AG20443 (cell line): ENCODE data around the gene DCHS1.

Experiments
- DNase-seq: peaks from one replicate; pipeline ENCODE4 v3.0.0; 2012; ENCODE audit warnings: low spot score, mixed read lengths

The DCHS1 gene

DNA sequence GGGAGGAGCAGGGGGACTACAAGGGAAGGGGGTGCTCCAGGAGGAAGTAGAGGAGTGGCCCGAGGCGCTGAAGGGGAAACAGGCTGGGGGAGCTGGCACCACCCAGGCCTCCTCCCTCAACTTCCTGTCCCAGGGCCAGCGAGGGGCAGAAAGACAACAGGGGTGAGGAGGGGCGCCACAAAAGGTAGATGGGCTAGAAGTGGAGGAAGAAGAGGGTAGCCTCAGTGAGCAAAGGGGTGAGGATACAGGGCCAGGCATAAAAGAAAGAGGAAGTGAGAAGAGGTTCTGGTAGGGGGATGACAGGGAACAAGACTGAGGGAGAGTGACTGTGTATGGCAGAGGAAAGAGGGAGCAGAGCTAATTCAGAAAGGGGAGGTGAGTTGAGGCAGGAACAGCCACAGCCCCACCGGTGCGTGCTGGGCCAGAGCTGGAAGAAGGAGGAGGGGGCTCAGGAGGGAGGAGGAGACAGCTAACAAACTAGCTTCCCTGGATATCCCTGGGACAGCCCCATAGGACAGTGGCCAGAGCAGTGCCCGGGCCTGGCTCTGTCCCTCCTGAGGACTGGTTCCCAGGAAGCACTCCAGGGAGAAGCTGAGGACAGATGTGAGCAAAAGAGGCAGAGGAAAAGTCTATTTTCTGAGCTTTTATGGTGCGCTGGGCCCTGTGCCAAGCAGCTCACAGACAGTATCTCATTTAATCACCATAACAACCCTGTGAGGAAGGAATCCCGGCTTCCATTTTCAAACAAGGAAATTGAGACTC is 8.5 kb downstream of the DCHS1 start:
- peak; percentile 42 for DNase-seq

DNA sequence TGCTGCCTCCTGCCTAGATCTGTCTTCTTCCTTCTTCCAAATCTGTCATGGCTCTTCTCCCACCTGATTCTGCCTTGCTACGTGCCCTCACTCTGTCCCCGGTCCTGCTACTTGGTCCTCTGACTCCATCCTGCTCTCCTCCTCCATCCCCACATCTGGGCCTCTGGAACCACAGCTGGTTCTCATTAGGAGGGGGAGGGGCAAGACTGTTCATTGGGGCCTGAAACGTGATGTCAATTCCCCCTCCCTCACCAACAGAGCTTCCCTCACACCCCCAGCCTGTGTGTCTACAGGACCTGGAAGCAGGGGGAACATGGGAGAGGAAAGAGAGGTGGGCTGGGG is 9.1 kb downstream of the DCHS1 start:
- DNase-seq = peak; percentile 72

DNA sequence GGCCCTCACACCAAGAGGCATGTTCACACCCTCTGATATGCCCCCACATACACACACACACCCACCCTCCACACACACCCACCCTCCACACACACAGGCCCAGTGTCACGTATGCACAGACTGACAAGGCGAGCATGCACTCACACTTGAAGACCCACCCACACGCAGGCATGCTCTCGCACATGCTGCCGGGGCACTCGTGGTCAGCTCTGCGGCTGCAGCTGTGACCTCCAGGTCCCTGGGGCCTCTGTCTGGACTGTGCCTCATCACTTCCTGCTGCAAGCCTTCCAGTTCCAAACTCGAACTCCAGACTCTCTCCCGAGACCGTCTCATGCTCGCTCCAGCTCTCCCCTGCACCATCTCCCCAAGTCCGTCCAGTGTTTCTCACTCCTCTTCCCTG is 9.5 kb downstream of the DCHS1 start:
- DNase-seq = peak; percentile 85

DNA sequence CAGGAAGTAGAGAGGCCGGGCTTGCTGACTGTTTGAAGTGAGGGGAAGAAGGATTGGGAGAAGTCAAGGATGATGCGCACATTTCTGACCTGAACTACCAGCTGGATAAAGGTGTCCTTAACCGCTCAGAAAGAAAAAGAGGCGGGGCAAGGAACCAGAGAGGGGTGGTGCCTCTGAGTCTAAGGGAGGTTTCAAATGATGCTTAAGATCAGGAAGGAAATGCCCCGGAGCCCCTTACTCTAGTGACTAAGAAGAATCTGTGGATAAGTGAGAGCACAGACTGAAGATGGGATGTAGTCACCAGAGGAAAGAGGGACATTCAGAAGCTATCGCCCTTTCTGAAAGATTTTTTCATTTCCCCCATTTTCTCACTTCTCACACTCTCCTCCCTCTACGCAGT is 12.7 kb downstream of the DCHS1 start:
- DNase-seq = no peak

DNA sequence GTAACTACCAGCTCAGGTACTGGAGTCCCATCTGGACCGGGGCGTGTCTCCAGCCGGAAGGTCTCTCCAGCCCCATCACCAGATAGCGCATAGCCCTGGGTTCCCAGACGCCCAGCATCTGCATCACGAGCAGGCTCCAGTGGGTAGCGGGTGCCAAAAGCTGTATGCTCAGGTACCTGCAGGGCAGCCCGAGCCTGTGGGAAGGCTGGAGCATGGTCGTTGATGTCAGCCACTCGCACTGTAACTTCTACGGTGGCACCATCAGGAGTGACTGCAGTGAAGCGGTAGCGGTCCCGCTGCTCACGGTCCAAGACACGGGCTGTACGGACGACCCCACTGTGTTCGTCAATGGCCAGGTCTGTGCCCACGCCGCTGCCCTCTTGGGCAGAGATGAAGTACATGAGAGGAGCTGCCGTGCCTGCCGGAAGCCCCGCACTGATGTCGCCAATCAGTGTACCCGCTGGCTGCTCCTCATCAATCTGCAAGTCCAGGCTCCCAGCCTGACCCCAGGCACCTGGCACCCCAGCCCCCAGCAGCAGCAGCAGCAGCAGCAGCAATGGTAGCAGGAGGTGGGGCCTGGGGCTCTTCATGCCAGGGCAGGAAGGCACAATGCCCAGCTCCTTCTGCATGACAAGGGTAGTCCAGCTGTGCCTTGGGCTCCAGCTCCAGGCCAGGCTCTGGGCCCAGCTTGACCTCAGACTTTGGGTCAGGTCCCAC is 14.5 kb downstream of the DCHS1 start:
- no peak for DNase-seq

DNA sequence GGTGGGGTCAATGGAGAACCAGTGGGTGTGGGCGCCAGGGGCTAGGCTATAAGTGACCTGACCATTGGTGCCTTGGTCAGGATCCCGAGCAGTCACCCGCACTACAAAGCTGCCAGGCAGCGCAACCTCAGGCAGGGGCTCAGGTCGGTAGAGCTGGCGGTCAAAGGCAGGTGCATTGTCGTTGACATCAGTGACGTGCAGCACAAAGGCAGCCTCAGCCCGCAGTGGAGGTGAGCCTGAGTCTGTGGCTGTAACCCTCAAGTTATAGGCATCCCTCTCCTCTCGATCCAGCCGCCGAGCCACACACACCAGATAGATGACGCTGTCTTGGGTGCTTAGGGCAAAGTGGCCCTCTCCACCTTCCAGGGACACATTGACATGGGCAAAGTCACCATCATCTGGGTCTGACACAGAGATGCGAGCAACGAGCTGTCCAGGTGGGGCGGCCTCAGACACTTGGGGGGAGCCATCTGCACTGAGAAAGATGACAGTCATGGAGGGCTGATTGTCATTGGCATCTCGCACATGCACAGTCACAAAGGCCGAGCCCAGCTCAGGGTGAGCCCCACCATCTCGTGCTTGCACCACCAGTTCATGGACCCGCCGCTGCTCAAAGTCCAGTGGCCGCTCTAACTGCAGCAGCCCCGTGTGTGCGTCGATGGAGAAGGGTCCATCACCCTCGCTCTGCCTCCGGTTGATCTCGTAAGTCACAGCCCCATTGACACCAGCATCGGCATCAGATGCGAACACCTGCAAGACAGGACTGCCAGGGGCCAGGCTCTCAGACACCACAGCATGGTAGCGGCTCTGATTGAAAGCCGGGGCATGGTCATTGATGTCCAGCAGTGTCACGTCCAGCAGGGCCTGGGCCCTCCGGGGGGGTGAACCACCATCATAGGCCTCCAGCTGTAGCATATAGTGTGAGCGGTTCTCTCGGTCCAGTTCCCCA is 15.3 kb downstream of the DCHS1 start:
- no peak for DNase-seq

DNA sequence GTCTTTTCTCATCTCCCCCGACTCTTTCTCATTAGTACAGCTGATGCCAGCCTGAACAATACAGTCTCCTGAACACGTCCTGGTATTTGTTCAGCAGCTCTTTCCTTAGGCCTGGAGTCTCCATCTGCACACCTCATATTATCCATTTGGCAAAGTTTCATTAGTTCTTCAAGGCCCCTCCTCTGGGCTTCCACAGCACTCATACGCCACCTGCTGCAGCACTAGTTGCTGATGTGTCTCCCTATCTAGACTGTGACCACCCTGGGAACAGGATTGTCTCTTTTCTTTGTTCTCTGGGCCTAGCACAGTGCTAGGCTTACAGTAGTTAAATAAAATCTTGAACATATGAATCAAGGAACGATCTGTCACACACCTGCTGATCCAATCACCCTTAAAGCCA is 17.2 kb downstream of the DCHS1 start:
- no peak for DNase-seq

DNA sequence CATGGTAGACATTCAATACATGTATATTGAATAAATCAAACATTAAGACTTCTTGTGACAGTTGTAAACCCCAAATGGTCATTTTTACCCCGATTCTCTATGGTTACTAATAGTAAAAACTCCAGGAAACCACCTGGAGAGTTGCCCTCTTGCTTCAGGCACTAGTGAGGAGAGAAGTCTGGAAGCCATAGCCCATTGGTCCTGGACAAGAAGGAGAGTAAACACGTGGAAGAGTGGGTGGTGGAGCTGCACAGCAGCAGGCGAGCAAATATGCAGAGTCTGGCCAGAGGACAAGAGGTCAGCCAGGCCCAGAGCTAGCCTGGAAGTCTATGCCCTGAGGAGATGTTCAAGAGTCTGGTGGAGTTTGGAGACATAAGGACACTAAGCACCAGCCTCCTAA is 17.7 kb downstream of the DCHS1 start:
- peak; percentile 86 for DNase-seq

DNA sequence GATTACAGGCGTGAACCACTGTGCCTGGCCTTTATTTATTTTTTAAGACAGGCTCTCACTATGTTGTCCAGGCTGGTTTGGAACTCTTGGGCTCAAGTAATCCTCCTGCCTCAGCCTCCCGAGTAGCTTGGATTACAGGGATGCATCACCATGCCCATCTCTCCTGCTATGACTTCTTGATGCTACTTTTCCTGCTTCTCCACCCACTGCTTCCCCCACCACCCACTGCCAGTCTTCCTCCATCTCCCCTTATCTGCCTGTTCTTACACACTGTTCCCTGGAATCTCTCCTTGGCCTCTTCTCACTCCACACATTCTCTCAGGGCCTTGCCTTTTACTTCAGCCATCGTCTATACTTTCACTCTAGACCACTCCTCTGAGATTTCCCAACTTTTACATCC is 19.1 kb downstream of the DCHS1 start:
- no peak for DNase-seq

DNA sequence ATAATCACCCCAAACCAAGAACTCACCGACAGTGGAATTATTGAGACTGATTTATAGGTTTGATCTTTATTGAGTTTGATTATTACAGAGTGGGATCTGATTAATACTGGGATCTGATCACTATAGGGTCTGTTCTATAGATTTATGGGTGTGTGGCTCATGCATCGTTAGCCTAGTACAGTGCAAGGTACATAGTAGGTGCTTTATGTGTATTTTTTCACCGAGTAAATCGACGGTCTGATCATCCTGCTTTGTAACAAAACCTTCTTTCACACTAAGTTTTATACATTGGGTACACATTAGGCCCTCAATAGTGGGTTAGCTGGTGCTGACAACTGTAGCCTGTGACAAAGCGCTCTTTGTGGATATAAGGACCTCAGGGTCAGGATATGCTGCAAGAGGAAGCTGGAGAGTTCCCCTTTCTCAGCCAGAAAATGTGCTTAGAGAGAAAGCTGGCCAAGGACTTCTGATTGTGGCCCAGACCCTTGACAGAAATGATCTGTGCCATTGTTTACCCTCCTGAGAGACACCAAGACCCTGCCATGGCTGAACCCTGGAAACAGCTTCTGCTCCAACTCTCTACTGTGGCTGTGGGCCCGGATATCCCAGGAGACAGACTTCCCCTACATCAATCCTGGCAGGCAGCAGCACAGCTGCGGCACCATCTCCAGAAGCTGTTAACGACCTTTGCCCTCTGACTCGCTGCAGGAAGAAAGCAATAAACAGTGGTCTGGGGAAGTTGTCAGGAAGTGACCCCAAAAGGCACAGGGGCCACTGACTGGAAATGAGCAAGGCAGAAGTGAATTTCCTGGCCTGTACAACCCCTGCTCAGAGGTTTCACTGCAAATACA is 20.3 kb downstream of the DCHS1 start:
- no peak for DNase-seq

DNA sequence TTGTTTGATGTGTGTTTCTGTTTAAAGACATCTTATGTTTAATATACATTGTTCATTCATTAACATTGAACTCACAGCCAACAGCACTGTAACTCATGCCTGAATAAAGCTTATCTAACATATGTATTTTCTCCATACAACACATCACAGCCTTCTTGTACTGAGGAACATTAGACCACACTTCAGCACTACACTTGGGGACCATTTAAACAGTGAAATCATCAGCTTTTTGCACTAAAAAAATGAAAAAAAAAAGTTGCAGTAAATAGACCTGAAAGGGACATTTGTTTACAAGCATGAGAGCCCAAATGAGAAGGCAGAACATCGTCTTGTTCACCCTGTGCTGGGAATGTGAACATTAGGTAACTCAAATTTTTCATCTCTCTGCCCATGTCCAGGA is 21.1 kb downstream of the DCHS1 start:
- DNase-seq = no peak

DNA sequence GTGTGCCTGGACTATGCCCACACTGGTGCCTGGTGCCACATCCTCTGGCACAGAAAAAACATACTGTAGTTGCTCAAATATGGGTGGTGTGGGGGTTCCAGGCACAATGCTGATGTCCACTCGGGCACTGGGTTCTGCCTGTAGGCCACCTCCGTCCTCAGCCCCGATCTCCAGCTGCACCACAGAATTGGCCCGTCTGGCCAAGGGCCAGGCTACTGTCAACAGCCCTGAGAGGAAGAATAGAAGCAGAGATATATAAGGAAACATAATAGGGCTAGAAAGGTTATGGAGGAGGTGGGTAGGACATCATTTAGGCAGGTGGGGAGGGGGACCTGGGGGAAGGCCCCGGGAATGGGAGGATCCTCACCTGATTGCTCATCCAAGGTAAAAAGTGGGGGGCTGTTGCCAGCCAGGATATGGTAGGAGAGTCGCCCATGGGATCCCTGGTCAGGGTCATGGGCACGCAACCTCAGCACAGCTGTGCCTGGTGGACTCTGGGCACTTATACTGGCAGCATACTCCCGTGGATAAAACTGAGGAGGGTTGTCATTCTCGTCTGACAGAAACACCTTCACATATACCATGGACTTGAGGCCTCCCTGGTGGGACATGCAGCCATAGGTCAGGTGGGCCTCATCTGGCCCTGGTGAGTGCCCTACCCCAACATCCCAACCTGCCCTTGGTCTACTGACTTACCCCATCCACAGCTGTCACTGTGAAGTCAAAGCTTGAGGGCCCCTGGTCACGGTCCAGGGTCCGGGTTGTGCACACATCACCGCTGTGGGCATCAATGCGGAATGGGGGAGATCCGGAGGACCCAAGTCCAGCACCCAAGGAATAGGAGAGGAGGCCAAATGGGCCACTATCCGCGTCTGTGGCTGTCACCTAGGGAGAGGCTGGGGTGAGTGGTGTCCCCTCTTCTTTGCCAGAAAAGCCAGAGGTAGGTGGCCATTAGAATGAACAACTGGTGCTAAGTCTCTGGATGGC is 21.9 kb downstream of the DCHS1 start:
- no peak for DNase-seq

DNA sequence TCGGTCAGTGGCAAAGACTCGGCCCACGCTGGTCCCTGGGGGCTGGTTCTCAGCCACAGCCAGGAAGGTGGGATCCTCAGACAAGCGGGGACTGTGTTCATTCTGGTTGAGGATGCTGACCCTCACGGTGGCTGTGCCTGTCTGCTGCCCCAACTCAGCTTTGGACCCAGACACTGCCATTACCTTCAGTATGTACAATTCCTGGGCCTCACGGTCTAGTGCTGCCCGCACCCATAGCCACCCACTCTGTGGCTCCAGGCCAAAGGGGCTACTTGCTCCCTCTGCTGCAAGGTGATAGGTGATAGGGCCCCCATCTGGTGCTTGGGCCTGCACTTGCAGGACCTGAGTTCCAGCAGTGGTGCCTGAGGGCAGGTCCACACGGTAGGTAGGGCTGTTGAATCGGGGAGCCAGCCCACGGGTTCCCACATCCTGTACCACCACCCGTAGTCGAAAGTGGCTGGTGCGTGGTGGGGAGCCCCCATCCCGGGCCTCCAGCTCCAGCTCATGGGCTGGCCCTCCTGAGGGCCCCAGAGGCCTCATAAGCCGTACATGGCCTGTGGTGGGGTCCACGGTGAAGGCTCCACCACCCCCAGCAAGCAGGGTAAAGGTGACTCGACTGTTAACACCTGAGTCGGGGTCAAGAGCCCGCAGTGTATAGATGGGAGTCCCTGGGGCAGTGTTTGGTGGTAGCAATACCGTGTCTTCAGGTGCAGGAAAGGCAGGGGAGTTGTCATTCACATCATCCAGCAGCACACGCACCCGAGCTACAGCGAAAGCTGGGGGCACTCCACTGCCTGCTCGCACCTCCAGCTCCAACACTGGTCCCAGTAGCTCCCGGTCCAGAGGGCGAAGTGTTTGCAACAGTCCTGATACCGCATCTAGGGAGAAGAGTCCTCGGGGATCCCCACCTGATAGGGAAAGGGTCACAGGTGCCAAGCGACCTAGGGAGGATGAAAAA is 23.2 kb downstream of the DCHS1 start:
- DNase-seq = no peak

DNA sequence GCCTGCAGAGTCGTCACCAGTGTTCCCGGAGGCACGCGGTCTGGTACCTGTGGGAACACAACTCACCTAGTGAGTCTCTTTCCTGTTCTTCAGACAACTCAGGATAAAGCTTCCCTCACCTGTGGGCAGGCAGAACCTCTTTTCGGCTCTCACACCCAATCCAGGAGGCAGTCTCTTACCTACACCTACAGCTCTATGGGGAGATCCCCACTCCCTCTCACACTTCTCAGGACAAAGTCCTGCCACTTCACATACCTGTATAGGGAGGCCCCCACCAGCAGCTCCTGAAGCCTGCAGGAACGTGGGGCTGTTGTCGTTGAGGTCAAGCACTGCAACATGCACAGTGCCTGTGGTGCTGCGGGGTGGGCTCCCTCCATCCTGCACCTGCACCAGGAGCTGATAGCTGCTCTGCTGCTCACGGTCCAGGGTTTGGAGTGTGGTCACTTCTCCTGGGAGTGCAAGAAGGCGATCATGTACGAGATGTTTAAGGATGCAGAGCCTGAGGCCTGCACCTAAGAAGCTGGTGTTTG is 24.2 kb downstream of the DCHS1 start:
- no peak for DNase-seq

DNA sequence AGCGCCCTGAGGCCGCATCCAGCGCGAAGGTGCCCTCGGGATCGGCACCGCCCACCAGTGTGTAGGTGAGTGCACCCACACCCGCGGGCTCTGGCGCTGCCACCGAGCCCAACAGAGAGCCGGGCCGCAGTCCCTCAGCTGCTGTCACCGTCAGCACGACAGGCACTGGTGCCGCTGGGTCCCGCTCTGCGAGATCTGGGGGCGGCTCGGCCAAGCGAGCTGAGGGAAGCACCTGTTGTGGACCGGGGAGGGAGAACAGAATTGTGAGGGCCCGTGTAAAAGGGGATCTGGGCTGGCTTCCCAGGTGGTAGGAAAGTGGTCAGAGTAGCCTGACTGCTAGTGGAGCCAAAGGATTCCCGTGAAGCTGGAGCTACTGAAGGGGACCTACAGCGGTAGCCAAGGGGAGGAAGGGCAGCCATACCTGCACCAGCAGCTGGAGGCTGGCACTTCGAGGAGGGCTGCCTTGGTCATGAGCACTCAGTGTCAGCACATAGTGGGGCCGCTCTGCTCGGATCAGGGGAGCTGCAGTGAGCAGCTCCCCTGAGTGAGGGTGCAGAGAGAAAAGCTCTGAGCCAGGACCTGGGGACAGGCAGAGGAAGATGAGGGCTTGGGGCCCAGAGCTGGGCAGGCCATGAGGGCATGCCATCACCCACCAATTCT is 24.8 kb downstream of the DCHS1 start:
- no peak for DNase-seq

DNA sequence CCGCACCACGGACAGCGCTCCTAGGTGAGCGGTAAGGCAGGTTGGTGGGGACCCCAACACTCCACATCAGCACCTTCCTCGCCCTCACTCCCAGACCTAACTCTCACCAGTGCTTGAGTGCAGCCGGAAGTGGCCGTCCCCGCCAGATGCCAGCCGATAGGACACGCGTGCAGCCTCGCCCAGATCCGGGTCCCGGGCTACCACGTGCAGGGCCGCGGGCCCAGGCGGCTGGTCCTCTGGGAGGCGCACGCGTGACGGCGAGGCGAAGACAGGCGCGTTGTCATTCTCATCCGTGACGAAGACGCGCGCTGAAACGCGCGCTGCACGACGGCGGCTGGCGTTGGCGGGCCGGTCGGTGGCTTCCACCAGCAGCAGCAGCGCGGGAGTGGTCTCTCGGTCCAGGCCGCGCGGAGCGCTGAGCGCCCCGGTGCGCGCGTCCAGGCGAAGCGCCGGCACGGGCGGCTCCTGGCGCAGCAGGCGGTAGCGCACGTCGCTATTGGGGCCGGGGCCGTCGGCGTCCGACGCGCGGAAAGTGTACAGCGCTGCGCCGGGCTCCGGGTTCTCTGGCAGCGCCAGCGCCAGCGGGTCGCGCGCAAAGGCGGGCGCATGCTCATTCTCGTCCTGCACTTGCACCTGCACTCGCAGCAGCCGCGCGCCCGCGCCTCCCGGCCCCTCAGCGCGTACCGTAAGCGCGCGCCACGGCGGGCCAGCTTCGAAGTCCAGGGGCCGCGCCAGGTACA is 25.5 kb downstream of the DCHS1 start:
- DNase-seq = no peak

DNA sequence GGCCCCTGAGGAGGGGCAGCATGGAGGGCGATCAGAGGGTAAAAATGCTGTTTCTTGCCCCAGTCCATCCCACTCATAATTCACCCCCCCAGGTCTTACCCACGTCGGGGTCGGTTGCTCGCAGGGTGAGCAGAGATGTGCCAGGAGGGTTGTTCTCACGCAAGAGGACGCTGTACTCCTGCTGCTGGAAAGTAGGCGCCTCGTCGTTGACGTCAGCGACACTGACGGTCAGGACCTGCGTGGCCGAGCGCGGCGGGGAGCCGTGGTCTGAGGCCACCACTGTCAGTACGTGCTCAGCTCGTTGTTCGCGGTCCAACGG is 26.1 kb downstream of the DCHS1 start:
- DNase-seq = no peak

DNA sequence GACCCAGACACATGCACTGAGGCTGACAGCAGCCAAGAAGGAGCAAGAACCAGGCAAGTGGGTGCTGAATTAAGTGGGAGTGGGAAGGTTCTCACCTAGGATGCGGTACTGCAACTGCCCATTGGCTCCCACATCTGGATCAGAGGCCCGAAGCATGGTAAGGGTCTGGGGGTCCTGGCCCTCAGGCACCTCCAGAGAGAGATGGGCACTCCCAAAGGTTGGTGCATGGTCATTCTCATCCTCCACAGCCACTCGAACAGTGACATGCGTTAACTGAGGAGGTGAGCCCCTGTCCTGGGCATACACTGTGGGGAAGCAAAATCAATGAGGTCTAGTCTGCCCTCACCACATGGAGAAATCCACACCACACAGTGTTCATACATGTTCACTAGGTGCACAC is 27.1 kb downstream of the DCHS1 start:
- DNase-seq = no peak
